ENCODE data around the gene ZNF385B.

ZNF385B gene

GRCh38 chr2:179455824-179456223 is 405.6 kb downstream of the ZNF385B start:
- no peak overlapping the region for H3K4me2 ChIP-seq (ENCODE audit: low read length)
- no peaks in the 10 kb centered on the region for H3K9me3 ChIP-seq (ENCODE audit: control insufficient read depth, low read length)

GRCh38 chr2:179455172-179455524 is 406.3 kb downstream of the ZNF385B start:
- no peak overlapping the region for H2AFZ ChIP-seq
- H3K4me2 ChIP-seq (ENCODE audit: low read length), result no peak overlapping the region
- H3K9me3 ChIP-seq (ENCODE audit: control insufficient read depth, low read length), result no peaks in the 10 kb centered on the region
- no peaks in the 10 kb centered on the region for H3K27me3 ChIP-seq (ENCODE audit: control insufficient read depth, insufficient read depth, low read length)
- no peaks in the 10 kb centered on the region for H3K79me2 ChIP-seq
- H3K36me3 ChIP-seq (ENCODE audit: control insufficient read depth, insufficient read depth, low read length), result no peaks in the 10 kb centered on the region
- no peak overlapping the region for H3K9ac ChIP-seq
- TF ChIP-seq CTCF (IDR thresholded peaks at IDR 0.05), result no peak
- H3K27ac ChIP-seq, result no peak overlapping the region
- no peaks in the 10 kb centered on the region for H3K4me1 ChIP-seq
- no peak overlapping the region for H3K4me3 ChIP-seq (ENCODE audit: low read depth, low read length)

More at GRCh38 chr2:179455824-179456223, 405.6 kb downstream of the ZNF385B start:
- H2AFZ ChIP-seq, result no peak overlapping the region
- H3K4me3 ChIP-seq (ENCODE audit: low read depth, low read length), result no peak overlapping the region
- H3K4me1 ChIP-seq, result no peaks in the 10 kb centered on the region
- TF ChIP-seq CTCF (IDR thresholded peaks at IDR 0.05), result no peak
- H3K36me3 ChIP-seq (ENCODE audit: control insufficient read depth, insufficient read depth, low read length), result no peaks in the 10 kb centered on the region
- no peak overlapping the region for H3K9ac ChIP-seq
- H3K27ac ChIP-seq, result no peak overlapping the region
- no peaks in the 10 kb centered on the region for H3K79me2 ChIP-seq
- H3K27me3 ChIP-seq (ENCODE audit: control insufficient read depth, insufficient read depth, low read length), result no peaks in the 10 kb centered on the region

- no peaks in the 10 kb centered on the region for H3K79me2 ChIP-seq
- no peak for TF ChIP-seq CTCF (IDR thresholded peaks at IDR 0.05)
- no peaks in the 10 kb centered on the region for H3K27me3 ChIP-seq (ENCODE audit: control insufficient read depth, insufficient read depth, low read length)
- no peak overlapping the region for H3K9ac ChIP-seq
- no peaks in the 10 kb centered on the region for H3K4me1 ChIP-seq
- no peak overlapping the region for H3K4me3 ChIP-seq (ENCODE audit: low read depth, low read length)
- no peaks in the 10 kb centered on the region for H3K9me3 ChIP-seq (ENCODE audit: control insufficient read depth, low read length)
- no peak overlapping the region for H3K27ac ChIP-seq
- H3K36me3 ChIP-seq (ENCODE audit: control insufficient read depth, insufficient read depth, low read length), result no peaks in the 10 kb centered on the region
- H2AFZ ChIP-seq, result no peak overlapping the region
- H3K4me2 ChIP-seq (ENCODE audit: low read length), result no peak overlapping the region
Measured at GRCh38 chr2:179454443-179455171, 406.8 kb downstream of the ZNF385B start.

- Histone ChIP-seq H3K27ac (no peak overlapping the region), H3K27me3 (ENCODE audit: control insufficient read depth, insufficient read depth, low read length) (no peaks in the 10 kb centered on the region), H2AFZ (no peak overlapping the region), H3K79me2 (no peaks in the 10 kb centered on the region), H3K36me3 (ENCODE audit: control insufficient read depth, insufficient read depth, low read length) (no peaks in the 10 kb centered on the region), H3K4me1 (no peaks in the 10 kb centered on the region), H3K4me2 (ENCODE audit: low read length) (no peak overlapping the region), H3K4me3 (ENCODE audit: low read depth, low read length) (no peak overlapping the region), H3K9me3 (ENCODE audit: control insufficient read depth, low read length) (no peaks in the 10 kb centered on the region), H3K9ac (no peak overlapping the region)
- no peak for TF ChIP-seq CTCF (IDR thresholded peaks at IDR 0.05)
Measured at GRCh38 chr2:179449010-179449409, 412.4 kb downstream of the ZNF385B start.

- H2AFZ ChIP-seq, result no peak overlapping the region
- no peak overlapping the region for H3K4me3 ChIP-seq (ENCODE audit: low read depth, low read length)
- H3K27me3 ChIP-seq (ENCODE audit: control insufficient read depth, insufficient read depth, low read length), result no peaks in the 10 kb centered on the region
- H3K9me3 ChIP-seq (ENCODE audit: control insufficient read depth, low read length), result no peaks in the 10 kb centered on the region
- no peak overlapping the region for H3K9ac ChIP-seq
- no peak overlapping the region for H3K27ac ChIP-seq
- H3K4me2 ChIP-seq (ENCODE audit: low read length), result no peak overlapping the region
- no peaks in the 10 kb centered on the region for H3K4me1 ChIP-seq
- no peaks in the 10 kb centered on the region for H3K79me2 ChIP-seq
- no peak for TF ChIP-seq CTCF (IDR thresholded peaks at IDR 0.05)
- no peaks in the 10 kb centered on the region for H3K36me3 ChIP-seq (ENCODE audit: control insufficient read depth, insufficient read depth, low read length)
Measured at GRCh38 chr2:179447839-179448447, 413.5 kb downstream of the ZNF385B start.
